Activated T-cell treated with anti-CD3 and anti-CD28 coated beads, Interleukin-2, amount 50 U/mL, for 72 hours (primary cell): ENCODE measurements around the gene C1orf116. TPM values are rescaled to one million over a fixed set of nuclear protein-coding genes. Genes with fewer than 3 reads are reported as not detected.

Source experiments
- ATAC-seq, 2 donors: fragments of 150-1000 bp; cut with Tn5 transposase; replicated peaks in 1 of 2; 2 replicates each; pipeline ENCODE4 v1.10.0; 2021; ENCODE audit warnings: moderate library complexity in 2 of 2, mild to moderate bottlenecking in 1 of 2
- DNase-seq, 2 donors: peaks; one replicate each; pipeline ENCODE4 v3.0.0; 2021 to 2022; ENCODE audit warnings: mixed read lengths in 1 of 2
- H3K27ac Mint-ChIP-seq: one replicate; pipeline ENCODE4 v1.8.0; 2022; ENCODE audit warnings: mild to moderate bottlenecking, moderate library complexity, mixed read lengths
- H3K27me3 Mint-ChIP-seq: one replicate; pipeline ENCODE4 v1.8.0; 2022; ENCODE audit warnings: low read depth, mixed read lengths
- H3K36me3 Mint-ChIP-seq, 2 donors: one replicate each; pipeline ENCODE4 v1.8.0; 2022; ENCODE audit warnings: mixed read lengths in 2 of 2, mild to moderate bottlenecking in 1 of 2; ENCODE audit not compliant: insufficient read depth in 2 of 2
- H3K4me1 Mint-ChIP-seq: one replicate; pipeline ENCODE4 v1.8.0; 2022; ENCODE audit warnings: low read depth, mixed read lengths
- H3K4me3 Mint-ChIP-seq, 2 donors: one replicate each; pipeline ENCODE4 v1.8.0; 2022; ENCODE audit warnings: mild to moderate bottlenecking in 2 of 2, mixed read lengths in 2 of 2, moderate library complexity in 2 of 2
- H3K9me3 Mint-ChIP-seq, 2 donors: one replicate each; pipeline ENCODE4 v1.8.0; 2022; ENCODE audit warnings: mixed read lengths in 2 of 2
- total RNA-seq, 2 donors: library from RNA; stranded (reverse); gene quantifications; one replicate each; pipeline ENCODE4 v1.2.3, GENCODE V29; 2022

Gene C1orf116
- total RNA-seq, 2 donors from 2014 or later = 0.12 to 0.21 TPM

DNA sequence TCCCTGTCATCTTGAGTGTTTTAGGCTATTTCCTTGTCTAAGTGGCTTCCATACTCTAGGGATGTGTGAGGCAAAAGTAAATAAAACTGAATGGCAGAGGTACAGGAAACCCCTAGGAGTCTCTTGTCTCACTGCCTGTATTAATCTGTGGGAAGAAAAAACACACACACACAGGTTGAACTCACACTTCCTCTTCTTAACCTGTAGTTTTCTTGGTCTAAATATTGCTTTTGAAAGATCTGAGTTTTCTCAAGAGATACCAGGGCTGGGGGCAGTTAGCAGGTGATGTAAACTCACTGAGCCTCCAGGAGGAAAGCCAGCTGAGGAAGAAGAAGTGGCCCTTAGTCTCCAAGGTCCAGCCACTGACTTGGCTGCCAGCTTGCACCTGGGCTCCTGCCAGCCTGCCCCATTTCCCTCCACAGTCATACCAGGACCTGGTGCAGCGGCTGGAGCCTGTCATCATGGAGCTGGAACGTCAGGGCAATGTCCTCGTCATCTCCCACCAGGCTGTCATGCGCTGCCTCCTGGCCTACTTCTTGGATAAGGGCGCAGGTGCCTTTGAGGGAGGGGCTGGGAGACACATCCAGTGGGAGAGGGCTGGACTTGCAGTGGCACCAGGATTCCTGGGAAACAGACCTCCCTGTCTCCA is 37.4 kb upstream of the C1orf116 start:
- H3K4me3 Mint-ChIP-seq = no peak overlapping the region

DNA sequence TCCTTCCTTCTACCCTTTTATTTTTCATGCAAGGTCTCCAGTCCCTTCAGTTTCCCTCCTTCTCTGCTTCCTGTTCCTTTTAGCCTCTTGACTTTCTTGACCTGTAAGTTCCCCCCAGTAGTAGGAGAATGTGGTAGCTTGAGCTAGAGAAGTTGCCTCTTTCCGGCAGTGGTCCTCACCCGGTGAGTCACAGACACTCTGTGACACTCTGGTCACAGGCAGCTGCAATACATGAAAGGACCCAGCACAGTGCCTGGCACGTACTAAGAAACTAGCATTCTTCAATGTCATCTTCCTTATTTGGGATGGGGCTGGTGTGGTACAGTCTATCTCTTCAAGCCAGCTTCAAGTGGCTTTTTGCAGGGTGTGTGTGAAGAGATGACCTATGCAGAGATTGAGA is 36.5 kb upstream of the C1orf116 start:
- ATAC-seq = peak; percentile 83 to 84
- DNase-seq = peak in 1 of 2 donors; percentile 30

More for the DNA sequence above, 37.4 kb upstream of the C1orf116 start:
- DNase-seq (no peak), ATAC-seq (no peak)
- H3K36me3 Mint-ChIP-seq = peaks cover 0 to 3% of the 10 kb centered on the region in 2 donors
- peak overlapping the region; percentile 7 for H3K27ac Mint-ChIP-seq
- no peaks in the 10 kb centered on the region for H3K9me3 Mint-ChIP-seq
- peaks cover 25% of the 10 kb centered on the region for H3K4me1 Mint-ChIP-seq
- H3K27me3 Mint-ChIP-seq = no peaks in the 10 kb centered on the region

DNA sequence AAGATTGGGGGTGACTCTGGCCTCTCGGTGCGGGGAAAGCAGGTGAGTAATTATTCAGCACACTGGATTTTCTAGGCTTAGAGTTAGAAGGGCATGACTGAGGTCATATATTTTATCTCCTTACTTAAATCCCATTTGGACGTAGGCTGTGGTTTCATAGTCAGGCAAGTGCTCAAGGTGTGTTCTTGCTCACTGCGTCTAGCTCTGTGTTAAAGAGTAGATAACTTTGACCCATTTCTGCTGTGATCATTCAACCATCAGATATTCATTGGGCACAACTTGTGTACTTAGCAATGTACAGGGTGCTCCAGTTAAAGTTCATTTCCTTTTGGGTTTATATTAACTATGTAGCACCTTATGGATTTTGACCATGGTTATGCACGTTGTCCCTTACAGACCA is 35.1 kb upstream of the C1orf116 start:
- Mint-ChIP-seq H3K36me3 (peaks cover 0 to 3% of the 10 kb centered on the region in 2 donors), H3K9me3 (no peaks in the 10 kb centered on the region), H3K4me3 (no peak overlapping the region), H3K27ac (no peak overlapping the region), H3K4me1 (peaks cover 25% of the 10 kb centered on the region), H3K27me3 (no peaks in the 10 kb centered on the region)
- DNase-seq = no peak
- ATAC-seq = no peak

More for the DNA sequence above, 36.5 kb upstream of the C1orf116 start:
- Mint-ChIP-seq H3K27ac (peak overlapping the region; percentile 4), H3K4me1 (peaks cover 25% of the 10 kb centered on the region), H3K9me3 (no peaks in the 10 kb centered on the region), H3K36me3 (peaks cover 0 to 3% of the 10 kb centered on the region in 2 donors), H3K4me3 (no peak overlapping the region), H3K27me3 (no peaks in the 10 kb centered on the region)

DNA sequence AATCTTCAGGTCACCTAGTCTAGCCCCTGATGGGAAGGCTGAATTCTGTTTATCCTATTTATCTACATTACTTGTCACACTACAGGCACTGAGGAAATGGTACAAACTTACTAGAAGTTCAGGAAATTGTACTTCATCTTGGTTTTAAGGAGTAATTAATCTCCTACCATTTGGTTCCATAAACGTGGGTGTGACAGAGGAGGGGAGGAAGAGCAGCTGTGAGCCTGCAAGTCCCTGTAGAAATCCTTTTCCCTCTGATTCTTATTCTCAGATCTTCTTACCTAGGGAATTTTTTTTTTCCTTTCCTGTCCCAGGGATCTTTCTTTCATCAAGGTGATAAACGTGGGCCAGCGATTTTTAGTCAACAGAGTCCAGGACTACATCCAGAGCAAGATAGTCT is 34.6 kb upstream of the C1orf116 start:
- Mint-ChIP-seq H3K9me3 (no peaks in the 10 kb centered on the region), H3K4me3 (no peak overlapping the region), H3K36me3 (peaks cover 0 to 3% of the 10 kb centered on the region in 2 donors), H3K4me1 (peaks cover 25% of the 10 kb centered on the region), H3K27me3 (no peaks in the 10 kb centered on the region), H3K27ac (no peak overlapping the region)
- DNase-seq = no peak
- no peak for ATAC-seq

DNA sequence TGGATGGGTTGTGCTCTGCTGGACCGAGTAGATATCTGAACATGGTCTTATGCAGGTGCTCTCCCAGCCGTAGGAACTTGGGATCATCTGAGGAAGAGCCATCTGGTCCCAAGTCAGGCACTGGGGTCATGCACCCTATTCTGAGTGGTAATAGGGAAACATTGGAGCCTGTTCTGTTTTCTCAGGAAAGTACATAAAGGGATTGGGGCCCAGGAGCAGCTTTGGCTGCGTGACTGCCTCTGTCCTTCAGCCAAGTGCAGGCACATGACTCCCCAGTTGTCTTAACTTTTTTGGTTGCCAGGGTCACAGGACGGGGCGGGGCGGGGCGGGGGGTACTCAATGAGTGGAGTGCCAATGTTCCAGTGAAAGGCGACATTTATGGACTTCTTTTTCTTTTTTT is 32.0 kb upstream of the C1orf116 start:
- Mint-ChIP-seq H3K27ac (no peak overlapping the region), H3K27me3 (no peaks in the 10 kb centered on the region), H3K9me3 (no peaks in the 10 kb centered on the region), H3K4me1 (peaks cover 8% of the 10 kb centered on the region), H3K4me3 (no peak overlapping the region), H3K36me3 (peaks cover 0 to 3% of the 10 kb centered on the region in 2 donors)
- no peak for DNase-seq
- ATAC-seq = no peak

DNA sequence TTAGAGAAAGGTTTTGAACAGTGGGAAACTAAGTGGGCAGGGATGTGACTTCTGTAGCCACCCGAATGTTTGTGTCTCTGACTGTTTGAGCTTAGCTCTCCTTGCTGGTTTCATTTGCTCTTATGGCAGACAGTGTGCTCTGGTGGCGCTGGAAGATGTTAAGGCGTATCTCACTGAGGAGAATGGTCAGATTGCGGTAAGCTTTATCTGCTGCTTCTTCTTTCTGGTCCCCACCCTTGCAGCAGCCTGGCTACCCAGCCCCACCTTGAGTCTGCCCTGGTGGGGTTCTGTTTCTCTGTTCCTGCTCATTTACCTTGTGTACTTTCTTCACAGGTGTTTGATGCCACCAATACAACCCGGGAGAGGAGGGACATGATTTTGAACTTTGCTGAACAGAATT is 30.5 kb upstream of the C1orf116 start:
- no peaks in the 10 kb centered on the region for H3K36me3 Mint-ChIP-seq
- no peaks in the 10 kb centered on the region for H3K9me3 Mint-ChIP-seq
- no peak for ATAC-seq
- H3K4me1 Mint-ChIP-seq = no peaks in the 10 kb centered on the region
- no peak for DNase-seq
- no peak overlapping the region for H3K27ac Mint-ChIP-seq
- H3K4me3 Mint-ChIP-seq = no peak overlapping the region
- no peaks in the 10 kb centered on the region for H3K27me3 Mint-ChIP-seq

DNA sequence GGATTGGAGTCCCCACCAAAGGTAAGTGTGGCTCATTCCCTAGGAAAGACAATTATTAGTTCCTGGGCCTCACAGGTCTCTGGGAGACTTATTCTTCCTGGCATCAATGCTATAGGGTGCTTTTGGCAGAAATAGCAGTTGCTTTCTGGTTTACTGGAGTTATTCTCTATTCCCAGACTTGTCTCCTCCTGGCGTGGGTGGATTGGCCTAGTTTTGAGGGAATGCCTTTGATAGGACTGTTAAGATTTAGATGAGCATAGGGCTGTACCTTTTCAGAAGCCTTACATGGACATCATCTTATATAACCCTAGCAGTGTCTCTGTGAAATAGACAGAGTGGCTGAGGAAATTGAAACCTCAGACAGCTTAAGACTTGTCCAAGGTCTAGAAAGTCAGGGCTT is 29.5 kb upstream of the C1orf116 start:
- H3K27ac Mint-ChIP-seq = no peak overlapping the region
- DNase-seq (no peak), ATAC-seq (no peak)
- no peaks in the 10 kb centered on the region for H3K4me1 Mint-ChIP-seq
- H3K27me3 Mint-ChIP-seq = no peaks in the 10 kb centered on the region
- H3K9me3 Mint-ChIP-seq = no peaks in the 10 kb centered on the region
- no peaks in the 10 kb centered on the region for H3K36me3 Mint-ChIP-seq
- H3K4me3 Mint-ChIP-seq = no peak overlapping the region

DNA sequence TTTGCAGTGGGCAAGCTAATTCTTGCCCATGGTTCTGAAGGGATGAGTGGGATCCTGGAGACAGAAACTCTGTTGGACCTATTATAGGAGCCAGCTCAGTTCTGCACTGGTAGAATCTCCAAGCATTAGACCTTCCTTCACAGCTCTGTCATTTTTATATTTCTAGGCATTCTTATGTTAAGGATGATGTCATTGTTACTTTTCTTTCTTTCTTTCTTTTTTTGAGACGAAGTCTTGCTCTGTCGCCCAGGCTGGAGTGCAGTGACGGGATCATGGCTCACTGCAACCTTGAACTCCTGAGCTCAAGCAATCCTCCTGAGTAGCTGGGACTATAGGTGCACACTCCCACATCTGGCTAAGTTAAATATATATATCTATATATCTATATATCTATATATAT is 28.0 kb upstream of the C1orf116 start:
- no peak overlapping the region for H3K27ac Mint-ChIP-seq

DNA sequence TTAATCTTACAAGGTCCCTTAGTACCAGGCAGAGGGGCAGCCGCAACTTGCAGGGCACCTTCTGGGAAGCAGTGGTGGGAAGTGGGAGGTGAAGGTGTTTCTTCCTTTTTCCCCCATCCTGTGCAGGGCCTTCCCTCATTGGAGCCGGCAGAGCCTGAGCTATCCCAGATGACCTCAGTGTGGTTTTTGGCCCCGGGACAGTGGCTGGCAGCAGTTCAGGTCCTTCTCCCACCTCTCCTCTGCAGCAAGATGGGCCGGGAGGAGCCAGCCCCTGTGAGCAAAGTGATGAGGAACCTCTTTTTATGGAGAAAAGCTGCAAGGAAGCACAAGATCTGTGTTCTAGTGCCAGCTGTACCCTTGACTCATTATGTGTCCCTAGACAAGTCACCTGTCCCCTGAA is 27.3 kb upstream of the C1orf116 start:
- Mint-ChIP-seq H3K27ac (no peak overlapping the region), H3K27me3 (no peaks in the 10 kb centered on the region), H3K4me3 (no peak overlapping the region), H3K36me3 (no peaks in the 10 kb centered on the region), H3K4me1 (peaks cover 3% of the 10 kb centered on the region), H3K9me3 (no peaks in the 10 kb centered on the region)
- DNase-seq (no peak), ATAC-seq (no peak)

More for the DNA sequence above, 28.0 kb upstream of the C1orf116 start:
- ATAC-seq = no peak
- H3K9me3 Mint-ChIP-seq = no peaks in the 10 kb centered on the region
- DNase-seq = no peak
- no peaks in the 10 kb centered on the region for H3K27me3 Mint-ChIP-seq
- H3K4me1 Mint-ChIP-seq = no peaks in the 10 kb centered on the region
- no peaks in the 10 kb centered on the region for H3K36me3 Mint-ChIP-seq
- no peak overlapping the region for H3K4me3 Mint-ChIP-seq

DNA sequence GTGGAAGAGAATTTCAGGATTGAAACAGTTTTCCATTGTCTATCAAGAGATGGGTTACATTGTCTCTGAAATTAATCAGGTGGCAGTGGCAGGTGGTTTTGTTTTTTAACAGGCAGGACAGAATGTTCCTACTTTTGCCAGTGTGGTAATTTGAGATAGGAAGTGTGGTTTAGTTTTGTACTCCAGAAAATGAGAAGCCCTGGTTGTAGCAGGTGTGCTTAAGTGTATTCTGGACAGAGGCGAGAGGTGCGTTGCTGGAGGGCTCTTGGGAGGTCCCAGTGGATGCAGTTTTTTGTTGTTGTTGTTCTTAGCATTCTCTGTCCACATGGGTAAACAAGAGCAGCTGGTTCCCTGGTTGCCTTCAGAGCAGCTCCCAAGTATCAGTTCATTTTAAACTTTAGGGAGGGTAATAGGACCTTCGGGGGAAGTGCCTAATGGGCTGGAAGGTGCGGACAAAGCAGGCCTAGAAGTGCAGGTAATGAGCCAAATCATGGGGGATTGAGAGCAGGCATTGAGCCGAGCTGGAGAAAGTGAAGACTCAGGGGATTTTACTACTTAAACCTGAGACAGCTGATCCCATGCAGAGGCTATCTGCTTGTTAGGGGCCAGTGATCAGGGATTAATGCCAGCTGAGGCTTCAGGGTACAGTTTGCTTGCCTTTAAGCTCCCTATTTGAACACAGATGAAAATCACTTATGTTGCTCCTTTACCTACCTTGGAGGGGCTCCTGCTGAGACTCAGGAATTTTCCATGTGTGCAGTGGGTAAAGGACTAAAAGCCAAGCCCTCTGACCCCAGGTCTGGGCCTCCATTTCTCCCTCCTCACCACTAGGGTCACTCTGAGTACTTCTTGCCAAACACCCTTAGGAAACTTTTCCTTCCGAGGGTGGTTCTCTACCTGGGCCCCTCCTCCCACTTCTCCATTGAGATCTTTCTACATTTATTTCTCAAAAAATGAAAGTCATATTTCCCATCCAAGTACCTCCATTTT is 26.6 kb upstream of the C1orf116 start:
- Mint-ChIP-seq H3K27ac (no peak overlapping the region), H3K4me3 (no peak overlapping the region), H3K36me3 (no peaks in the 10 kb centered on the region), H3K9me3 (no peaks in the 10 kb centered on the region), H3K27me3 (no peaks in the 10 kb centered on the region), H3K4me1 (peaks cover 9% of the 10 kb centered on the region)
- ATAC-seq = no peak
- no peak for DNase-seq

DNA sequence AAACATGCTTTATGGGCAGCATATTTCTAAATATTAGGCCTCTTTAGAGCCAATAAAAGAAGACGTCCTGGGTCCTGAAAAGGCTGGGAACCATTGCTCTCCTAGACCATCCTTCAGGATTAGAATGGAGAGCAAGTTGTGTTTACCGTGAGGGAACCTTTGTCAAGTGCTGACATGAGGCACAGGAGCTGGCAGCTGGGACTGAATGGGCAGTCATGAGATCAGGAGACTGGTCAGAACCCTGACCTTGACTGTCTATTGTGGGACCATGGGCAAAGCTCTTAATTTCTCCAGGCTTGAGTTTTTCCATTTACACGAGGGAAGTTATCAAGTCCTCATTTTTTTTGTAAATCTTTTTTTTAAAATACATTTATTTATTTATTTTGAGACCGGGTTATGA is 25.7 kb upstream of the C1orf116 start:
- Mint-ChIP-seq H3K27me3 (no peaks in the 10 kb centered on the region), H3K4me3 (no peak overlapping the region), H3K27ac (no peak overlapping the region), H3K36me3 (no peaks in the 10 kb centered on the region), H3K4me1 (peaks cover 14% of the 10 kb centered on the region), H3K9me3 (no peaks in the 10 kb centered on the region)
- ATAC-seq (no peak), DNase-seq (no peak)

DNA sequence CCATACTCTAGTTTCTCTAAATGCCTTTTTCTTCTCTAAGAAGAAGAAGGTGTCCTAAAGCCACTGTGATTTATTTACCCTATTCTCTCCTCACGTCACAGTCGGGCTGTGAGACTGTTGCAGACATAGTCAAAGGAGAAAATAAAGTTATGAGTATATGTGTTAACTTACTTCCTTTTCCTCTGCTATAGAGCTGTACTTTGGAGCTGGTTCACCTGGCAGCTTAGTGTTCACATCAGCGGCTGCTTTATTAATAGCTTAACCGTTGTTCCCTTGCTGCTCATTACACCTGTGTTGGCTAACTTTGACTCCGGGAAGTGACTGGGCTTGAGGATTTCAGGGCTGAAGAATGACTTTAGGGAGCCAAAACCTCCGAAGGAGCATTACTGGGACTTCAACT is 24.1 kb upstream of the C1orf116 start:
- Mint-ChIP-seq H3K4me3 (no peak overlapping the region), H3K27me3 (no peaks in the 10 kb centered on the region), H3K36me3 (no peaks in the 10 kb centered on the region), H3K9me3 (no peaks in the 10 kb centered on the region), H3K27ac (no peak overlapping the region), H3K4me1 (peaks cover 21% of the 10 kb centered on the region)
- no peak for DNase-seq
- ATAC-seq = no peak

DNA sequence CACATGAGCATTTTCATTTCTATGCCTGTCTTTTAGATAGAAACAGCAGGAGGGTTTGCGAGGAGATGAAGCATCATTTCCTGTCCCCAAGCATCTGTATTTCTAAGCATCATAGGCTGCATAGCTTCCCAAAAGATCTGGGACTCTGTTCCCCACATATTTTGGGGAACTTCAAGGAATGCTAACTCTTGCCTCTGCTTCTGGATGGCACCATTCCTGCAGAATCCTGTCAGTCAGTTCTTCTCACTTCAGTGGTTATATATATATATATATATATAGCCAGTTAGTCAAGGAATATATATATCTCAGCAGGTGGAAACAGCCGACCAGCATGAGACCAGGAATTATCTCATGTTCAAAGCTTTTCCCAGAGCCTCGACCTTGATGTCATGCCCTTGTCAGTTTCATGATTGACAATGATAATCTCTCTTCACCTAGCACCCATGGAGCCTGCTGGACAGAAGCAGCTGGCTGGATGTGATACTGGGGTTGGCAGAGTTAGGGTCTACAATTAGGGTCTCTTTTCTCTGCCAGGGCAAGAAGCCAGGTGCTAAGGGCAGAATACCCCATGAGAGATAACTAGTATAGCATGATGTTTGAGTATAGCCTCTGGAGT is 22.9 kb upstream of the C1orf116 start:
- ATAC-seq = no peak
- Mint-ChIP-seq H3K27ac (no peak overlapping the region), H3K36me3 (no peaks in the 10 kb centered on the region), H3K4me1 (peaks cover 30% of the 10 kb centered on the region), H3K27me3 (no peaks in the 10 kb centered on the region), H3K9me3 (no peaks in the 10 kb centered on the region), H3K4me3 (no peak overlapping the region)
- no peak for DNase-seq
